A673 (cell line): ENCODE measurements around the gene FREY1. TPM values are rescaled to one million over a fixed set of nuclear protein-coding genes. Genes with fewer than 3 reads are reported as not detected.

Experiments
- BruUV-seq: library from RNA; stranded (reverse); fragments of 400-500 nt; replicated peaks from 2 replicates; lab custom pipeline; 2021; lab: Mats Ljungman, UMichigan
- CTCF ChIA-PET: fragments of 300-600 bp; sonication (Branson Sonifier 250); formaldehyde crosslinking; loops from one replicate; lab custom pipeline; 2022; ENCODE audit warnings: antibody characterized with exemption; lab: Charles Lee
- POLR2A ChIA-PET: fragments of 300-600 bp; sonication (Branson Sonifier 250); formaldehyde crosslinking; loops from one replicate; lab custom pipeline; 2022; ENCODE audit warnings: antibody characterized with exemption; ENCODE audit not compliant: low non-redundant PET; lab: Charles Lee
- DNase-seq: peaks from one replicate; pipeline ENCODE4 v3.0.0-alpha.2; 2015; ENCODE audit warnings: low spot score
- H3K27ac ChIP-seq: fragments of 200-600 bp; sonication (generic); 2 replicates; pipeline ENCODE4 v1.5.1; 2016; ENCODE audit warnings: mixed run types, low read depth, mild to moderate bottlenecking, mixed read lengths, antibody characterized with exemption, low read length; ENCODE audit not compliant: poor library complexity, severe bottlenecking
- H3K27me3 ChIP-seq: fragments of 200-600 bp; sonication (generic); replicated peaks from 2 replicates; pipeline ENCODE4 v1.6.1; 2017; ENCODE audit warnings: mixed run types, low read depth, mild to moderate bottlenecking, mixed read lengths, antibody characterized with exemption, low read length; ENCODE audit not compliant: insufficient read depth, poor library complexity
- H3K36me3 ChIP-seq: fragments of 200-600 bp; sonication (generic); 2 replicates; pipeline ENCODE4 v1.6.1; 2016; ENCODE audit warnings: mixed run types, mild to moderate bottlenecking, mixed read lengths, antibody characterized with exemption, low read length; ENCODE audit not compliant: insufficient read depth, poor library complexity, severe bottlenecking
- H3K4me1 ChIP-seq: fragments of 200-600 bp; sonication (generic); 2 replicates; pipeline ENCODE4 v1.6.1; 2017; ENCODE audit warnings: mixed run types, mild to moderate bottlenecking, mixed read lengths, antibody characterized with exemption, low read length; ENCODE audit not compliant: insufficient read depth, poor library complexity, severe bottlenecking
- H3K4me3 ChIP-seq: fragments of 200-600 bp; sonication (generic); 2 replicates; pipeline ENCODE4 v1.5.1; 2016; ENCODE audit warnings: low read depth, mixed run types, mild to moderate bottlenecking, mixed read lengths, low read length; ENCODE audit not compliant: poor library complexity, severe bottlenecking
- H3K9me3 ChIP-seq: fragments of 200-600 bp; sonication (generic); 2 replicates; pipeline ENCODE4 v1.6.1; 2016; ENCODE audit warnings: mixed run types, low read depth, mild to moderate bottlenecking, mixed read lengths, antibody characterized with exemption, low read length; ENCODE audit not compliant: poor library complexity, severe bottlenecking
- EZH2 ChIP-seq: fragments of 200-600 bp; sonication (generic); IDR thresholded peaks from 2 replicates; pipeline ENCODE4 v1.6.1; 2017; ENCODE audit warnings: borderline replicate concordance, low read depth, mild to moderate bottlenecking, mixed read lengths, antibody characterized with exemption, low read length; ENCODE audit not compliant: poor library complexity, severe bottlenecking
- intact Hi-C: fragments of 100-400 bp; cut with micrococcal nuclease; formaldehyde crosslinking; loops from one replicate; pipeline ENCODE4 v1.10.0; 2022; ENCODE audit not compliant: unreplicated experiment
- total RNA-seq: library from RNA; stranded (reverse); gene quantifications from 2 replicates; pipeline ENCODE4 v1.2.3, GENCODE V29; 2021
- TF ChIP-seq, protein P1 (sequence below): fragments of 300-800, 200-600 bp; sonication (generic); conservative IDR thresholded peaks from 2 replicates; pipeline ENCODE4 v1.5.1; 2017; ENCODE audit warnings: low read depth, mild to moderate bottlenecking, antibody characterized with exemption, low read length, moderate library complexity, mixed read lengths

FREY1 gene
- total RNA-seq, 1 experiment from 2014 or later: 3.8 TPM

DNA sequence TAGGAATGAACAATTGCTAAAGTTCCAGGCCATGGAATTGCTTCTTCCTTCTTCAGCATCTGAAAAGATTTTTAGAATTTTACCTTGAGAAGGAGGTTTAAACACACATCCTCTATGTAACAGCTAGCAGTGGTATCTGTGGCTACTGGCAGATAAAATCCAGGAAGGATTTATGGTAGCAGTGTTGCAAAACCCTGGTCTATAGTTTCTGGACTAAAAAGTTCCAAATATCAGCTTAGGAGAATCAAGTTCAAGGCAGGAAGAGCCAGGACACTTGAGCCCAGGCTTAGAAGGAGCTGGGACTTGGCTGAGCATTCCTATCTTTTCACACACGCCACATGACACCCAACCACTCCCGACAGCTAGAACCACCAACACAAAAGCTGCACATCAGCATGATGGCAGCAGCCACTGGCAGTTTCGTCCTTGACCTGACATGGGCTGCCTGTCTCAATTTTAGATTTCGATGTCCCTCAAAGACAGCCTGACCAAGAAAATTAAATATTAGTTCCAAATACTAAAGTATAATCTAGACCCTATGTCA is 29.5 kb upstream of the FREY1 start:
- no peak overlapping the region for H3K4me3 ChIP-seq
- POLR2A ChIA-PET: interaction anchor here (0.6 kb wide), 1 partner anchor 307 kb away, joined by 4 read pairs; no protein-coding TSS in a partner anchor
- H3K4me1 ChIP-seq: no peaks in the 10 kb centered on the region
- peaks cover 46% of the 10 kb centered on the region for H3K36me3 ChIP-seq
- TF ChIP-seq EZH2: no peak
- CTCF ChIA-PET: interaction anchor here (0.7 kb wide), 1 partner anchor 703 kb away, joined by 3 read pairs; no protein-coding TSS in a partner anchor
- H3K27me3 ChIP-seq: no peaks in the 10 kb centered on the region
- no peaks in the 10 kb centered on the region for H3K9me3 ChIP-seq
- no TSS peak for BruUV-seq
- DNase-seq: no peak
- intact Hi-C loops: no loop called here
- H3K27ac ChIP-seq: no peak overlapping the region

DNA sequence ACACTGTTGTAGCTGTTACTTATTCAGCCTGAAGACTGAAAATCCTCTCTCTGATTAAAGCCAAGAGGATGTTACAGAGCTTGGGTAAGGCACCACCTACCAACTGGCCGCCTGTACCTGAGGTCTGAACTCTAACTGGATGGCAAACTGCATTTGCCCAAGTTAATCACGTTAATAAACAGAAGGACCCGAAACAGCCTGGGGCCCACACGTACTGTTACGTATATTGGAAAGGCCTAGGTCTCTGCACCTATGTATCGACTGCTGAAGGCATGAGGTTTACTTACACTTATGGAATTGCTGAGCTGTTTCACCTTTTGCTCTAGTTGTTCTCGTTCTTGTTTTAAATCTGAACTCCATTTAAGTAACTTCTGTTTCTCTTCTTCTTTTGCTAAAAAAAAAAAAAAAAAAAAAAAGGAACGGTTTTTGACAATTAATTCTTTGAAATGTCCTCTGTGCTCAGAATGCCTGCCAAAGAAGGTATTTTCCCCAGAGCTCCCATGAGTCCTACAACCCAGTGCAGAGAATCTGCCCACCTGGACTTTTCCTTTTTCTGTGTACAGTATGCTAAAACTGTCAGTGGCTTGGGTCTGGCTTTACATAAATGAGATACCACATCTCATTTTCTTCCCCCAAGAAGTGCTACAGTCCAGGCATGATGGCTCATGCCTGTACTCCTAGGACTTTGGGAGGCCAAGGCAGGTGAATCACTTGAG is 28.4 kb upstream of the FREY1 start:
- BruUV-seq: no TSS peak
- Histone ChIP-seq H3K27me3 (no peaks in the 10 kb centered on the region), H3K4me3 (no peak overlapping the region), H3K4me1 (no peaks in the 10 kb centered on the region), H3K9me3 (no peaks in the 10 kb centered on the region), H3K27ac (no peak overlapping the region), H3K36me3 (peaks cover 46% of the 10 kb centered on the region)
- no peak for DNase-seq
- ChIA-PET POLR2A (no interaction called here), CTCF (no interaction called here)
- TF ChIP-seq, protein P1, sequence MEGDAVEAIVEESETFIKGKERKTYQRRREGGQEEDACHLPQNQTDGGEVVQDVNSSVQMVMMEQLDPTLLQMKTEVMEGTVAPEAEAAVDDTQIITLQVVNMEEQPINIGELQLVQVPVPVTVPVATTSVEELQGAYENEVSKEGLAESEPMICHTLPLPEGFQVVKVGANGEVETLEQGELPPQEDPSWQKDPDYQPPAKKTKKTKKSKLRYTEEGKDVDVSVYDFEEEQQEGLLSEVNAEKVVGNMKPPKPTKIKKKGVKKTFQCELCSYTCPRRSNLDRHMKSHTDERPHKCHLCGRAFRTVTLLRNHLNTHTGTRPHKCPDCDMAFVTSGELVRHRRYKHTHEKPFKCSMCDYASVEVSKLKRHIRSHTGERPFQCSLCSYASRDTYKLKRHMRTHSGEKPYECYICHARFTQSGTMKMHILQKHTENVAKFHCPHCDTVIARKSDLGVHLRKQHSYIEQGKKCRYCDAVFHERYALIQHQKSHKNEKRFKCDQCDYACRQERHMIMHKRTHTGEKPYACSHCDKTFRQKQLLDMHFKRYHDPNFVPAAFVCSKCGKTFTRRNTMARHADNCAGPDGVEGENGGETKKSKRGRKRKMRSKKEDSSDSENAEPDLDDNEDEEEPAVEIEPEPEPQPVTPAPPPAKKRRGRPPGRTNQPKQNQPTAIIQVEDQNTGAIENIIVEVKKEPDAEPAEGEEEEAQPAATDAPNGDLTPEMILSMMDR: no peak
- TF ChIP-seq EZH2: no peak
- intact Hi-C loops: no loop called here

DNA sequence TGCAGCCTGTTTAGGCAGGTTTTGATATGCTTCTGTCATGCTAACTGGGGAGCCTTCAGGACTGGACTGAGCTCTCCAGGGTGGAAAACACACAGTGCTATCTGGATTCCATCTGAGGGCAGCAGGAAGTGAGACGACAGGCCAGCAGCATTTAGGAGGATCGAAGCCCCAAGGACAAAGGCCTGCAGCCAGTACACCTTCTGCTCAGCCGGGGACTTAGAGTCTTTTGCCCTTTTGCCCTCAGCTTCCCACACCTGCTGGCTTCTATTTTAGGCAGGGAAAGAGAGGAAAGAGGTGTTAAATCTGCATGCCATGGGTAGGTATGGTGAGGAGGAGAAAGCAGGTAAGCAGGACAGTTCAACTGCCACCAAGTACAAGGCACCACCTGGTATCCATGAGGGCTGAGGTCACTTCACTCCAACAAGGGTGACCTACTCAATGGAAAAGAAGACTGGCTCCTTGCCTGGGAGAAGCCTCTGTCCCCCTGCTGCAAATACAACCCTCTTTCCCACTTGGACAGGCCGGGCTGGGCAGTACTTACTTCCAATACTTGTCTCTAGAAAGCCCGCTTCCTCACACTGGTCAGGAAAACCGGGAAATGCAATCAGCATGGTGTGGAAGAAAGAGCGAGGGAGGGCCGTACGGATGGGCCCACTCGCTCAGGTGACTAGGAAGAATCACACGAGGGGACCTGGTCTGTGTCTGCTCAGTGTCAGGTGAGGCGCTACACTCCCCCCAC is 27.7 kb upstream of the FREY1 start:
- BruUV-seq: no TSS peak
- POLR2A ChIA-PET: no interaction called here
- no peak for DNase-seq
- Histone ChIP-seq H3K4me3 (no peak overlapping the region), H3K9me3 (no peaks in the 10 kb centered on the region), H3K36me3 (peaks cover 46% of the 10 kb centered on the region), H3K27ac (no peak overlapping the region), H3K4me1 (no peaks in the 10 kb centered on the region), H3K27me3 (no peaks in the 10 kb centered on the region)
- intact Hi-C loops: no loop called here
- CTCF ChIA-PET: interaction anchor here (0.7 kb wide), 1 partner anchor 62 kb away, joined by 3 read pairs; no protein-coding TSS in a partner anchor
- no peak for TF ChIP-seq EZH2
- TF ChIP-seq, protein P1: no peak
